SH-SY5Y (cell line): Measurements from ENCODE around the gene SKOR1.

Source experiments
- GATA2 ChIP-seq: IDR thresholded peaks from 2 replicates; pipeline ENCODE4 v1.6.1; 2011; ENCODE audit warnings: mild to moderate bottlenecking, low read depth, low read length
- GATA3 ChIP-seq: IDR thresholded peaks from 2 replicates; pipeline ENCODE4 v1.6.1; 2011; ENCODE audit warnings: low read depth, mild to moderate bottlenecking, low read length, moderate library complexity

SKOR1 gene

DNA sequence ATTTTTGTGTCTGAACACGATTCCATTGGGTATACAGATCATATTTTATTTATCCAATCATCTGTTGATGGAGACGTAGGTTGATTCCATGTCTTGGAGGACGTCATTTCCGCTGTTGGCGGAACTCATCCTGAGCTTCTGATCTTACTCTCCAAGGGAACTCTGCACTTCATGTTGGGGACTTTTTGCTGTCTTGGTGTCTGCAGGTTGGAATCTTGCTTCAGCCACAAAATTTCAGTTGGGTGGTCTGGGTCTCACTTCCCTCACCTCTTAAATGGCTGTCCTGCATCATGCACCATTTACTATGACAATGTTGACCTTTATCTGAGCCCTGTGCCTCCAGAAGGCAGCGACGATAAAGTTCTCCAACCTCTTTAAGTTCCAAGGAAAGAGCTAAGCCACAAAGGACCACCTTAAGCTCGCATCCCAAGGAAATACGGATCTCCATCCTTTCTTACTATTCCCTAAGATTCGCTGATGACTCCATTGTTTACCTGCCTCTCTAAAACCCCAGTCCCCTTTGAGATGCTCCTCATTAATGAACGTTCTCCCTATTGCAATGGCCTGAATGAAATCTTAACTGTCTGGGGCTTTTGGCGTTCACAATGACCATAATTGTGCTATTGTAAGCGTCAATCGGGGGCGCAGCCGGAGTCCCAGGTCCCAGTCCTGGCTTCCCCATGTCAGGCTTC, 37.6 kb downstream of the SKOR1 start:
- TF ChIP-seq GATA2 (no peak), GATA3 (no peak)

DNA sequence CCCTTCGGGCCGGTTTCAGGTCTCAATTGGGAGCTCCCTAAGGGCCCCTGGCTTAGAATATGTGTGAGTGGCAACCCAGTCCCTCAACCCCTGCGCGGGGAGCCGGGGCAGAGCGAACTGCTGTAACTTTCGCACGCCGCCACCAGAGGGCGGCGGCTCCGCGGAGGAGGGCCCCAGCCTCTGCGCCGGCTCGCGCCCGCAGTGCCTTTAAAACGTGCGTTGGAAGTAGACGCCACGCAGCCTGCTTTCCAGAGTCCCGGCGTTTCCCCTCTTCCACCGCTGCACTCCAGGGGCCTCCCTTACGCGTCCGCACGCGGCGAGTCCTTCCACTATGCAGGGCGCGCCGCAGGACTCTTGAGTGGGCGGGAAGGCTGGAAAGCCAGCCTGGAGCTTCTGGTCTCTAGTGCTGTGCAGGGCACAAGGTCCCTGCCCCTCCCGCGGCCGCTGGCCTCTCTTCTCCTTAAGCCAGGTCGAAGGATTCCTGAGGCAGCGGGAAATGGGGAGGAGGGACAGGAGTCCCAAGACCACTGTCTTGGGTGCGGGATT, 38.2 kb downstream of the SKOR1 start:
- TF ChIP-seq GATA3 (no peak), GATA2 (no peak)

DNA sequence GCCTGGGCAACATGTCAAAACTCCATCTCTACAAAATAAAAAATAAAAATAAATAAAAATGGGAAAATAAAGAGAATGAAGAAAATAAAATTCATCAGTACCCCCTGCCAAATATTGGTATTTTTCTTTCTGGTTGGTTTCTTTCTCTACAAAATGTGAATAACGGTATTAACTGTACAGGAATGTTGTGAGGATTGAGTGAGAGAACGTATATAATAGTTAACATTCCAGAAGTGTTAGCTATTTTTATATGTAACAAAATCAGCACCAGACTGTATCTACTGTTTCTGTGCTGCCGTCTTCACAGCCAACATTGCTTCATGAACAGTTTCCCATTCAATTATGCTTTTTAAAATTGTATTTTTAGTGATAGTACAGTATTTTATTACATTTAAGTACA, 40.0 kb downstream of the SKOR1 start:
- no peak for TF ChIP-seq GATA2

DNA sequence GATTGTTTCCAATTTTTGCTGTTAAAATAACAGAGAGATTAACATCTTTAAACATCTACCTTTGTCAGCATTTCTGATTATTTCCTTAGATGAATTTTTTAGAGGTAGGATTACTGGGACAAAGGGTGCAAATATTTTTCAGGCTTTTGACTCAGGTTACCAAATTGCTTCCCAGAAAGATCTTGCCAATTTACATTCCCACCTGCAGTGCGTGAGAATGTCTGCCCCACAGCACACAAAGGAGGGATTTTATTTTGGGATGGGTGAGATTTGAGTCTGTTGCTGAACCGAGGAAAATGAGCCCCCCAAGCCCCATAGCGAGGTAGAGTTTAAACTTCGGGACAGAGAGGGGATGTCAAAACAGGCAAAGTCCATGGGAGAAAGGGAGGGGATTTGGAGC, 40.5 kb downstream of the SKOR1 start:
- TF ChIP-seq GATA3 (no peak), GATA2 (no peak)

DNA sequence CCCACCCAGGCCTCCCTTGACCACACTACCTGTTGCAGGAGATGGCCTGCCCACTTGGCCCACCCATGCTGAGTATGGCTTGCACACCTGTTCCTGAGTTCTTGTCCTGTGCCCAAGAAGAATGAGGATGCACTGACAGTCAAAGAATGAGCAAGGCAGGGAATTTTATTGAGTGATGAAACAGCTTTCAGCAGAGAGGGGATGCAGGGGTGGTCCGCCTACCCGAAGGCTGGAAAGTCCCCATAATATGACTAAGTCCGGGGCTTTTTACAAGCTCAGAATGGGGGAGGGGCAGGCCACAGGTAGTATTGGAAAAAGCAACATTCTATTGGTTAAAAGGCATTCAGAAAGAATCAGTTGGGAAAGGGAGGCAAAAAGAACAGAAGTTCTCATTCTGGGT, 44.4 kb downstream of the SKOR1 start:
- TF ChIP-seq GATA2 (no peak), GATA3 (no peak)

DNA sequence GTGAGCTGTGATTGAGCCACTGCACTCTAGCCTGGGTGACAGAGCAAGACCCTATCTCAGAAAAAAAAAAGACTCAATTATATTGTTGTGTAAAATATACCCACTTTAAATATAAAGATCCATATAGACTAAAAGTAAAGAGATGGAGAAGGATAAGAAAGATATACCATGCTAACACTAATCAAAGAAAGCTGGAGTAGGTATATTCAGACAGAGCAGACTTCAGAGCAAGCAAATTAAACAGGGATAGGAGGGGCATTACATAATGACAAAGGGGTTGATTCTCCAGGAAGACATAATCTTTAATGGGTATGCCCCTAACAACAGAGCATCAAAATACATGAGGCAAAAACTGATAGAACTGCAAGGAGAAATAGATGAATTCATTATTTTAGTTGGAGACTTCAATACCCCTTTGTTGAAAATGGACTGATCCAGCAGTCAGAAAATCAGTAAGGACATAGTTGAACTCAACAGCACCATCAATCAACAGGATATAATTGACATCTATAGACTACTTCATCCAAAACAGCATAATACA, 45.6 kb downstream of the SKOR1 start:
- TF ChIP-seq GATA2 (no peak), GATA3 (no peak)

DNA sequence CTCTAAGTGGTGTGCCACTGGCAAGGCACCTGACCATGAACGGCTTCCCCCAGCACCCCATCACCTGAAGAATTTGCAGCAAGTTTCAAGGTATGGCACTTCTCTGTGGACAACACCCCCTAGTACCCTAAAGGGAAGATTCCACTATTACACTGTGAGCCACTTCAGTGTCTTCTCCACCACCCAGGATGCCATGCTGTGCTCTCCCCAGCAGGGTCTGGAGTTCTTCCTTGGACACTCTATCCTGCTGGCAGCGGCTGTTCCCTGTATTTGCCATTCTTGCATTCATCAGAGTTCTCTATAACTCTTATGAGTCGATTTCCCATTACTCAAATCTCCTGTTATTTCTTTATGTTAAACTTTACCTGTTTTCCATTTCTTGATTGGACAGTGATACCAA, 48.5 kb downstream of the SKOR1 start:
- TF ChIP-seq GATA2 (no peak), GATA3 (no peak)

DNA sequence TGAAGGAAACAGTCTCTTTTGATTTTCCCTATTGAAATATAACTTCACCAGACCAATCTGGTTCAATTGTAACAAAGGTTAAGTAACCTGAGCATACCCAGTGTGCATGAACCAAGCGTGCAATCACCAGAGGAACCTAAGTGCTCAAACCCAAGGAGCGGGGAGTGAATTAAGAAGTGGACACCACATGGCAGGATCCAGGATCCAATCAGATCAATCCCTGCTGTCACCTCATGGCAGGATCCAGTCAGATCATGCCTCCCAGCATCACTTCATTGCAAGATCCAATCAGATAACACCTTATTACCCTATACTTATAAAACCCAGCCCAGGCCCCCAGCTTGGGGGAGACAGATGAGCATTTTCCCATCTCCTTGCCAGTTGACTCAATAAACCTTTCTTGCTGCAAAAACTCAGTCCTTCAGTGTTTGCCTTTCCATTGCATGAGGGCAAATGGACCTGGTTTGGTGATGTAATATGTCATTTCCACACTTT, 53.5 kb downstream of the SKOR1 start:
- TF ChIP-seq GATA3 (no peak), GATA2 (no peak)

DNA sequence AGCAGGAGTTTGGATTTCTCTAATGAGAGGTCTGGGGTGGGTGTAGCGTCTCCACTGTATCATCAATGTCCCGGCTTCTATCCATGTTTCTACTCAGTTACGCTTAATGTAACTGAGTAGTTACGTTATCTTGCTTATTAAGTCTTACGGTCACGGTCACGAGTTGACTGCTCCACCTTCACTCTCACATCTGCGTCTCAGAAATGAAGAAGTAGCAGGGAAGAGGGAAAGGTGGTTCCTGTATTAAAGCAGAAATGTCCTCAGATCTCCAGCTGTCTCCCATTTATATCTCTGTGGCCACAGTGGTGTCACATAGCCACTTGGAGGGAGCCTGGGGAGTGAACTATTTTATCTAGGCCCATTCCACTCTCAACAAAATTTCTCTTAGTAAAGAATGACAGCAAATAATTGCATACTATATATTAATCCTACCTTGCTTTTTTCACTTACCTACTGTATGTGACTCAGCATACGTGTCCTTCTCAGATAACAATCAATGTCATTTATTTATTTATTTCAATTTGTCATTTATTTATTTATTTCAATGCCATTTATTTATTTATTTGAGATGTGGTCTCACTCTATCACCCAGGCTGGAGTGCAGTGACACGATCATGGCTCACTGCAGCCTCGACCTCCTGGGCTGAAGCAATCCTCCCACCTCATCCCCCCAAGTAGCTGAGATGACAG, 54.3 kb downstream of the SKOR1 start:
- TF ChIP-seq GATA3 (no peak), GATA2 (no peak)

DNA sequence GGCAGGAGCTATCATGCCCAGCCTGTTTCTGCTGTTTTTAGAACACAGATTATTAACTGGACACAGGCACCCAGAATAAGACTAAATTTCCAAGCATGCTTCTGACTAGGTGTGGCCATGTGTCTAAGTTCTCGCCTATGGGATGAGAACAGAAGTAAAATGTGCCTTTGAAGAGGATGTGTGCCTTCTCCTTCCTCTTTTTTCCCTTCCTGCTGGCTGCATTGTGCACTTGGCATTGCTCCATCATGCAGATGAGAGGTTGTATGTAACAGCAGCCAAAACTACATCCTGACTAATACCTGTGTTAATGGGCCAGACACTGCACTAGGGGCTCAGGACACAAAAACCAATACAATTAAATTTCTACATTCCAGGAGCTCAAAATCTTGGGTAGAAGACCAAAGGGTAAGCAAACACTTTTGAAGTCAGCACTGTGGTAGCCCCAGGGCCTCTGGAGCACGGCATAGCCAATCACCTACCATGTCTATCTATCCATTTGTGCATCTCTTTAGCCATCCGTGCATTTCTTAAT, 55.4 kb downstream of the SKOR1 start:
- TF ChIP-seq GATA2 (no peak), GATA3 (no peak)

DNA sequence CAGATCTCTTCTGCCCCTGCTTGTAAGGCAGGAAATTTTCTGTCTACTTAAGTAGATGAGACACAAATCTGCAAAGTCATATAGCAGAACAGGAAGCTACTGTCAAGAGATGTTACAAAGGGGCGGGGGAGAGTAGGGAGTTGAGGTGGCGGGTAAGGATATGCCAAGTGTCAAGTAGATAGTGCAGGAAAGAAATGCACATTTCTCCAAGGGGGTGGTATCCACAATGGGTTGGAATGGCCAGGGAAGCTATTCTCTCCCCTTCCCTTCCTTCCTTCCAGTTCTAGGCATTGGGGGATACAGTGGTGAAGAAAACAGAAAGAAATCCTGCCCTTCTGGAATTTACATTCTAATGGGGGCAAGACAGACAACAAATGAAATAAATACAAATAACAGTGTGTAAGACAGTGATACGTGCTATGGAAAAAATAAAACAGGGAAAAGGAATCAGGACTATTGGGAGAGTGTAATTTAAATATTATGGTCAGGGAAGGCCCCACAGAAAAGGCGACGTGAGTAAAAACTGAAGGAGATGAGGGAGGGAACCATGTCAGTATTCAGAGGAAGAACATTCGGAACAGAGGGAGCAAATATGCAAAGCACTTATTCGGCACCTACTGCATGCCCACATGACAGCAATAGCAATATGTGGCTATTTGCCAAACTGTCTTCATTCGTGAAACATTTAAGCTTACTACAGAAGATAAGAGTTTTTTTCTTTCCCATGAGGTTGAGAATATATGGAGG, 57.4 kb downstream of the SKOR1 start:
- TF ChIP-seq GATA2, result no peak
- no peak for TF ChIP-seq GATA3

DNA sequence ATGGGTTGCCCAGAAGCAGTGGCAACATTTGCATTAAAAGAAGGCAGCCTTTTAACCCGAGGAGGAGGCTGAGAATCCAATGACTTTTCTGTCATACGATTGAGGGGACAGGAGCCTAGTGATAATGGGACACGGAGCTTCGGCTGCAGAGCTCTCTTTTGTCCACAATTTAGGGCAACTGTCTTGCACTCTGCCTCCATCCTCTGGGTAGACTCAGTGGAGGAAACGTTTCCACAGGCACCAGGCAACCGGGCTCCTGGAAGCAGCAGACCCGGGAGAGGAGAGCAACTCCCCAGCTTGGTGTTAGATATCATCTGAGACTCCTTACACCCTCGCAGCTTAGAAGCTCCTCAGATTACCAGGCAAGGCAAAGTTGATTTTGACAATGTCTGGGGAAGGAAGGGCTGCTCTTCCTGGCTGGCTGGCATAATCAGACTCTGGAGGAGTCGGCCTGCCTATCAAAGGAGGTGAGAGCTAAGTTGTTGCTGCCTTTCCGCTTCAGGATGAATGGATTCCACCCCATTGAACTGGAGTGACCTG, 58.0 kb downstream of the SKOR1 start:
- TF ChIP-seq GATA2 (no peak), GATA3 (no peak)

DNA sequence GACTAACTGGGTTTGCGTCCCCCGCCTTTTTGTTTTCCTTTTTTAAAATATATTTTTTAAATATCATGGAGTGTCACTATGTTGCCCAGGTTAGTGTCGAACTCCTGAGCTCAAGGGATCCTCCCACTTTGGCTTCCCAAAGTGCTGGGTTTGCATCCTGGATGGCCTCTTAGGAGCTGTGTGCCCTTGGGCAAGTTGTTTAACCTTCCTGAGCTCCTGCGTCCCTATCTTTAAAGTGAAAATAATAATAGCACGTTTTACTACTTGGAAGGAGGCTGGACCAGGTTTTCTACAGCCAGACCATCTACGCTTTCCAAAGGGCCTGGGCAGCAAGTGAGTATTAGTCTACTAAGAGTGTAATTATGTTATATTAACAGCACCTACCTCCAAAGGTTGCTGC, 58.7 kb downstream of the SKOR1 start:
- TF ChIP-seq GATA2 (no peak), GATA3 (no peak)
